Adrenal gland (tissue), 5 donors: ENCODE results near the gene EFNA3.

Experiments
- POLR2A ChIP-seq, 2 donors: fragments of 450-650 bp; IDR thresholded peaks; one replicate each; pipeline ENCODE4 v1.6.1; 2017; ENCODE audit warnings: antibody characterized with exemption in 2 of 2, mild to moderate bottlenecking in 2 of 2, moderate library complexity in 1 of 2
- TF ChIP-seq, protein P1 (sequence below), 6 experiments: fragments of 450-650 bp in 4 of 6; fragments of 200-600 bp in 2 of 6; sonication (generic) in 1 of 6; IDR thresholded peaks; 1 replicate in 5 of 6; 2 replicates in 1 of 6; pipeline versions ENCODE4 v1.5.1 to v1.8.0; 2016 to 2021; ENCODE audit warnings: antibody characterized with exemption in 6 of 6, mild to moderate bottlenecking in 2 of 6, moderate library complexity in 1 of 6
- donor health status: DM: no; HTN: no; CAD: no.

DNA sequence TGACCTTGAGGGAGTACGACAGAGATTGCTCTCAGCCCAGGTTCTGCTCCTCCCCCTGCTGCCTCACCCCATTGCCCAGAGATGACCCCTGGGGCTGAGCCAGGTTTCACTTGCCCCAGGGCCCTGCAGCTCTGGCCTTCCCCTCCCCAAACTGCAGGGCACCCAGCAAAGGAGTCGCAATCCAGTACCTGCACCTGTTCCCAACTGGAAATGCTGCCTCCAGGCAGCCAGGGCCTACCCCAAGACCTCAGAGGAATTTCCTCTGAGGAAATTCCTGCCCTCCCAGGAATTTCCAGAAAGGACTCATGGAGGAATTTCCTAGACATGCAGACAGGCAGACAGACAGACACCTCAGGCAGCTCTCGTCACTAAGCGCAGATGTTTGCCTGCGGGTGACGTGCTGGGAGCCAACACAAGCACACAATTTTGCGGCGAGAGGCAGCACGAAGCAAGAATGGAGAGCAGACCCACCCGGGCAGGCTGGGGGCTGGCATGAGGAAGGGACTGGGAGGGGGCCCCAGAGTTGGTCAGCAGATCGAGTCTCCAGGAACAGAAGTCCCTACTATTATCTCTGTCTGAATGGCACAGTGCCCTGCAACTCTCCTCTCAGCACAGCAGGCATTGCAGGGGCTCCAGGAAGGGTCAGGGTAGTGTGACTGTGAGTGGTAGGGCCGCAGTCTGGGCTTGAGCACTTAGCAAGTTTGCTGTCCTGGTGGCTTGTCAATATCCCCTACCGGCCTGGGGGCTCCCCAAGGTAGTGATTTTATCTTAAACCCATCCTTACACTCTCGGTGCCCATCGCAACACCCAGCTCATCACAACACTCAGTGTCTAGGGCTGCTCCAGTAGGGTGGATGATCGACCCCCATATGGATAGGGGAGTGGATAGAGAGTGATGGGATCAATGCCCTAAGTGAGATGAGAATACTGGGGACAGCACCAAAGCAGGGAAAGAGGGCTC is 46.1 kb downstream of the EFNA3 start:
- no peak for TF ChIP-seq POLR2A (IDR thresholded peaks at IDR 0.05)
- TF ChIP-seq, protein P1, sequence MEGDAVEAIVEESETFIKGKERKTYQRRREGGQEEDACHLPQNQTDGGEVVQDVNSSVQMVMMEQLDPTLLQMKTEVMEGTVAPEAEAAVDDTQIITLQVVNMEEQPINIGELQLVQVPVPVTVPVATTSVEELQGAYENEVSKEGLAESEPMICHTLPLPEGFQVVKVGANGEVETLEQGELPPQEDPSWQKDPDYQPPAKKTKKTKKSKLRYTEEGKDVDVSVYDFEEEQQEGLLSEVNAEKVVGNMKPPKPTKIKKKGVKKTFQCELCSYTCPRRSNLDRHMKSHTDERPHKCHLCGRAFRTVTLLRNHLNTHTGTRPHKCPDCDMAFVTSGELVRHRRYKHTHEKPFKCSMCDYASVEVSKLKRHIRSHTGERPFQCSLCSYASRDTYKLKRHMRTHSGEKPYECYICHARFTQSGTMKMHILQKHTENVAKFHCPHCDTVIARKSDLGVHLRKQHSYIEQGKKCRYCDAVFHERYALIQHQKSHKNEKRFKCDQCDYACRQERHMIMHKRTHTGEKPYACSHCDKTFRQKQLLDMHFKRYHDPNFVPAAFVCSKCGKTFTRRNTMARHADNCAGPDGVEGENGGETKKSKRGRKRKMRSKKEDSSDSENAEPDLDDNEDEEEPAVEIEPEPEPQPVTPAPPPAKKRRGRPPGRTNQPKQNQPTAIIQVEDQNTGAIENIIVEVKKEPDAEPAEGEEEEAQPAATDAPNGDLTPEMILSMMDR (IDR thresholded peaks at IDR 0.05), result no peak
